ENCODE data around the gene PRR36. TPM values are rescaled to one million over a fixed set of nuclear protein-coding genes. Genes with fewer than 3 reads are reported as not detected.

Gene PRR36
- total and polyA plus RNA-seq, 12 donors = 0.22 to 5.2 (median 1.1) TPM; not detected in 1

DNA sequence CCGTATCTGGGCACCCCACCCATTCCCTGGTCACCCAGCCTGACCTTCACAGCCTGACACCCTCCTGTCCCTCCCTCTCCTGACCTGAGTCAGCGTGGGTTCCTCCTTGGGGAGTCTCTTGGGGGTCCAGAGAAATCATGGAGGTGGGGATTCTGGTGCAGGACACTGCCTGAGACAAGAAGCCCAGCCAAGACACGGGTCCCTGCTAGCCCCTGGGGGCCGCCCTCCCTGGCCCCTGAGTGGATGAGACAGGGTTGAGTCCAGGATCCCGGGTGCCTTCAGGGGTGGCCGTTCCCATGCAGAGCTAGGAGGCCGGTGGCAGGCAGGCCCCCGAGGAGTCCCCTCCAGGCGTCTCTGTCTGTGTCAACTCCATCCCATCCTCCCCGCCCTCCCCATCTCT lies 31.1 kb upstream of the PRR36 start:
- no peaks in the 10 kb centered on the region for H3K27me3 ChIP-seq
- WGBS, 4 donors = 61 to 74% (median 68%) methylated on average over 5 to 10 of the region's 10 CpGs
- no peak overlapping the region for H3K27ac ChIP-seq
- no peaks in the 10 kb centered on the region for H3K9me3 ChIP-seq (replicated peaks in 1 of 3)
- H3K36me3 ChIP-seq (replicated peaks in 1 of 2) = peaks cover 0 to 7% of the 10 kb centered on the region in 2 donors
- H3K4me1 ChIP-seq (replicated peaks in 1 of 2) = peaks cover 20 to 44% of the 10 kb centered on the region in 2 donors
- intact Hi-C loops (cut with DNase I) = no loop called here
- H3K4me3 ChIP-seq = peak overlapping the region in 1 of 4 donors; percentile 94
- peak in 5 of 7 donors; percentile 34 to 57 (median 42) for DNase-seq
- no peak for TF ChIP-seq CTCF (IDR thresholded peaks at IDR 0.05)
- TF ChIP-seq POLR2A (IDR thresholded peaks at IDR 0.05) = no peak

- Histone ChIP-seq H3K36me3 (replicated peaks in 1 of 2) (no peaks in the 10 kb centered on the region), H3K27ac (peak overlapping the region in 4 of 5 donors; percentile 49 to 92 (median 86)), H3K27me3 (no peaks in the 10 kb centered on the region), H3K4me3 (peak overlapping the region; percentile 33 to 94 (median 75)), H3K4me1 (replicated peaks in 1 of 2) (peaks cover 20 to 44% of the 10 kb centered on the region in 2 donors), H3K9me3 (replicated peaks in 1 of 3) (no peaks in the 10 kb centered on the region)
- 9 to 48% (median 22%) methylated on average over 14 to 63 of the region's 68 CpGs for WGBS, 4 donors
- intact Hi-C loops (cut with DNase I) = loop anchor here in 1 of 2 donors (5.0 kb wide), 1 partner anchor 42 kb away; no protein-coding TSS in a partner anchor
- TF ChIP-seq CTCF (IDR thresholded peaks at IDR 0.05) (no peak), POLR2A (IDR thresholded peaks at IDR 0.05) (no peak)
- DNase-seq = peak; percentile 50 to 79 (median 66)
These were observed 30.2 kb upstream of the PRR36 start for GRCh38 chr19:7904074-7905020.

- no peaks in the 10 kb centered on the region for H3K36me3 ChIP-seq (replicated peaks in 1 of 2)
- no peaks in the 10 kb centered on the region for H3K9me3 ChIP-seq (replicated peaks in 1 of 3)
- intact Hi-C loops (cut with DNase I) = loop anchor here in 1 of 2 donors (5.0 kb wide), 1 partner anchor 41 kb away; no protein-coding TSS in a partner anchor
- DNase-seq = peak; percentile 99 to 100 (median 100)
- peak within 1 kb of the TSS; percentile 33 to 94 (median 75) for H3K4me3 ChIP-seq
- TF ChIP-seq CTCF (IDR thresholded peaks at IDR 0.05) (peak; percentile 18 to 46 (median 36)), POLR2A (IDR thresholded peaks at IDR 0.05) (peak; percentile 69 to 94)
- WGBS, 4 donors = 0% methylated on average over 3 to 88 of the region's 89 CpGs
- H3K27me3 ChIP-seq = no peaks in the 10 kb centered on the region
- H3K4me1 ChIP-seq (replicated peaks in 1 of 2) = peaks cover 20 to 44% of the 10 kb centered on the region in 2 donors
- peak within 1 kb of the TSS in 4 of 5 donors; percentile 66 to 92 (median 90) for H3K27ac ChIP-seq
These were observed 29.3 kb upstream of the PRR36 start, which contains the start of gene MAP2K7 for GRCh38 chr19:7903244-7904073. MAP2K7 (plus strand) TSS chr19:7903877; CDS start chr19:7903945, 68 bp downstream.

Measured in adrenal gland (tissue), 12 donors.